OCI-LY1 (cell line): ENCODE measurements around the gene PIP4K2C.

Experiments used
- H2AFZ ChIP-seq: fragments of 200-600 bp; sonication (generic), shearing (Covaris generic); 2 replicates; pipeline ENCODE4 v1.6.0; 2014; ENCODE audit warnings: antibody characterized with exemption, mild to moderate bottlenecking, low read length
- H3F3A ChIP-seq: fragments of 200-600 bp; sonication (generic), shearing (Covaris generic); 2 replicates; pipeline ENCODE4 v1.6.0; 2014; ENCODE audit warnings: mild to moderate bottlenecking, antibody characterized with exemption, low read length, moderate library complexity; ENCODE audit not compliant: insufficient read depth
- H3K27ac ChIP-seq: fragments of 200-600 bp; sonication (generic); 2 replicates; pipeline ENCODE4 v1.5.1; 2014; ENCODE audit warnings: low read length, mixed run types, mild to moderate bottlenecking, low read depth; ENCODE audit not compliant: poor library complexity, severe bottlenecking
- H3K27me3 ChIP-seq: fragments of 200-600 bp; sonication (generic); 2 replicates; pipeline ENCODE4 v1.6.0; 2014; ENCODE audit warnings: antibody characterized with exemption, mild to moderate bottlenecking, low read length, moderate library complexity; ENCODE audit not compliant: insufficient read depth
- H3K36me3 ChIP-seq: fragments of 200-600 bp; sonication (generic); 2 replicates; pipeline ENCODE4 v1.6.1; 2014; ENCODE audit warnings: mild to moderate bottlenecking, antibody characterized with exemption, low read length, moderate library complexity, mixed read lengths; ENCODE audit not compliant: insufficient read depth
- H3K4me1 ChIP-seq: fragments of 200-600 bp; sonication (generic); 2 replicates; pipeline ENCODE4 v1.5.1; 2014; ENCODE audit warnings: mild to moderate bottlenecking, low read length, moderate library complexity; ENCODE audit not compliant: insufficient read depth, severe bottlenecking
- H3K4me2 ChIP-seq: fragments of 200-600 bp; sonication (generic), shearing (Covaris generic); 2 replicates; pipeline ENCODE4 v1.6.1; 2014; ENCODE audit warnings: low read length
- H3K4me3 ChIP-seq: fragments of 200-600 bp; sonication (generic); 2 replicates; pipeline ENCODE4 v1.5.1; 2014; ENCODE audit warnings: low read length, low read depth, mild to moderate bottlenecking, mixed read lengths; ENCODE audit not compliant: poor library complexity, severe bottlenecking
- H3K79me2 ChIP-seq: fragments of 200-600 bp; shearing (Covaris generic); 2 replicates; pipeline ENCODE4 v1.6.1; 2016; ENCODE audit warnings: mixed run types, low read length, mixed read lengths; ENCODE audit not compliant: insufficient read depth
- H3K9ac ChIP-seq: fragments of 200-600 bp; sonication (generic), shearing (Covaris generic); 2 replicates; pipeline ENCODE4 v1.6.1; 2014; ENCODE audit warnings: mild to moderate bottlenecking, low read length, mixed read lengths
- H3K9me2 ChIP-seq: fragments of 200-600 bp; sonication (generic), shearing (Covaris generic); 2 replicates; pipeline ENCODE4 v1.6.1; 2014; ENCODE audit warnings: low read depth, mild to moderate bottlenecking, low read length, mixed read lengths
- H3K9me3 ChIP-seq: fragments of 200-600 bp; shearing (Covaris generic); 2 replicates; pipeline ENCODE4 v1.6.1; 2014; ENCODE audit warnings: low read length, mixed read lengths
- H4K20me1 ChIP-seq: fragments of 200-600 bp; sonication (generic), shearing (Covaris generic); 2 replicates; pipeline ENCODE4 v1.6.0; 2016; ENCODE audit warnings: mild to moderate bottlenecking, low read length; ENCODE audit not compliant: insufficient read depth
- EZH2 ChIP-seq: fragments of 200-600 bp; sonication (generic), shearing (Covaris generic); IDR thresholded peaks from 2 replicates; pipeline ENCODE4 v1.8.0; 2017; ENCODE audit warnings: borderline replicate concordance, mixed run types, mild to moderate bottlenecking, antibody characterized with exemption, low read length, moderate library complexity, mixed read lengths
- TF ChIP-seq, protein P1 (sequence below): fragments of 200-600 bp; sonication (generic), shearing (Covaris generic); IDR thresholded peaks from 2 replicates; pipeline ENCODE4 v1.5.1; 2017; ENCODE audit warnings: mild to moderate bottlenecking, antibody characterized with exemption, low read length, moderate library complexity, mixed read lengths

Gene PIP4K2C

GRCh38 chr12:57605811-57606311, 14.9 kb downstream of the PIP4K2C start:
- H3K4me1 ChIP-seq: peaks cover 16% of the 10 kb centered on the region
- H3K9me2 ChIP-seq: no peaks in the 10 kb centered on the region
- TF ChIP-seq, protein P1, sequence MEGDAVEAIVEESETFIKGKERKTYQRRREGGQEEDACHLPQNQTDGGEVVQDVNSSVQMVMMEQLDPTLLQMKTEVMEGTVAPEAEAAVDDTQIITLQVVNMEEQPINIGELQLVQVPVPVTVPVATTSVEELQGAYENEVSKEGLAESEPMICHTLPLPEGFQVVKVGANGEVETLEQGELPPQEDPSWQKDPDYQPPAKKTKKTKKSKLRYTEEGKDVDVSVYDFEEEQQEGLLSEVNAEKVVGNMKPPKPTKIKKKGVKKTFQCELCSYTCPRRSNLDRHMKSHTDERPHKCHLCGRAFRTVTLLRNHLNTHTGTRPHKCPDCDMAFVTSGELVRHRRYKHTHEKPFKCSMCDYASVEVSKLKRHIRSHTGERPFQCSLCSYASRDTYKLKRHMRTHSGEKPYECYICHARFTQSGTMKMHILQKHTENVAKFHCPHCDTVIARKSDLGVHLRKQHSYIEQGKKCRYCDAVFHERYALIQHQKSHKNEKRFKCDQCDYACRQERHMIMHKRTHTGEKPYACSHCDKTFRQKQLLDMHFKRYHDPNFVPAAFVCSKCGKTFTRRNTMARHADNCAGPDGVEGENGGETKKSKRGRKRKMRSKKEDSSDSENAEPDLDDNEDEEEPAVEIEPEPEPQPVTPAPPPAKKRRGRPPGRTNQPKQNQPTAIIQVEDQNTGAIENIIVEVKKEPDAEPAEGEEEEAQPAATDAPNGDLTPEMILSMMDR: no peak
- no peak for TF ChIP-seq EZH2
- no peak overlapping the region for H3K27ac ChIP-seq
- H2AFZ ChIP-seq: no peak overlapping the region
- H3K9ac ChIP-seq: no peak overlapping the region; the same call in 1 of the 2 replicates
- no peaks in the 10 kb centered on the region for H3K9me3 ChIP-seq
- peak overlapping the region; percentile 70 for H3K4me3 ChIP-seq
- H3K79me2 ChIP-seq: no peaks in the 10 kb centered on the region
- peaks cover 14% of the 10 kb centered on the region; the same call in 1 of the 2 replicates for H3K36me3 ChIP-seq
- H4K20me1 ChIP-seq: no peaks in the 10 kb centered on the region
- H3K27me3 ChIP-seq: no peaks in the 10 kb centered on the region
- peak overlapping the region; percentile 94 for H3K4me2 ChIP-seq
- H3F3A ChIP-seq: no peaks in the 10 kb centered on the region

DNA sequence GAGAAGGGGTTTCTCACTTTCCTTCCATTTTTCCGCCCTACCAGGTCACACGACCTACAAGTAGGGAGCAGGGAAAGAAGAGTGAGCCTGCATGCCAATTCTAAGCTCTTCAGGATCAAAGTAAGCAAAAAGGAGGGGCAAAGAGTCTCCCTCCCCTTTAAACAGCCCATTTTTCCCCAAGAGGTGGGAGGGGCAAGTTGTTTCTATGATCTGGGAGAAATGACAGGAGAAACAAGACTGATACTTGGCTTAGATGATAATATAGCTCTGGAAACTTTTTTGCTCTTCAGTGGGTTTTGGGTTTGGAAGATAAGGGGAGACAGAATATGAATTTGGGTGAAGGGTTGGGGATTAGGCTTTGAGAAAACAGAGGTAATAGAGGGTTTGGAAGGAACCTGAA, 15.4 kb downstream of the PIP4K2C start:
- Histone ChIP-seq H3K9me2 (no peaks in the 10 kb centered on the region), H3K27ac (no peak overlapping the region), H3K79me2 (no peaks in the 10 kb centered on the region), H2AFZ (no peak overlapping the region), H3K4me3 (no peak overlapping the region), H3F3A (no peaks in the 10 kb centered on the region), H4K20me1 (no peaks in the 10 kb centered on the region), H3K9me3 (no peaks in the 10 kb centered on the region), H3K4me2 (no peak overlapping the region), H3K36me3 (peaks cover 13% of the 10 kb centered on the region; the same call in 1 of the 2 replicates), H3K9ac (no peak overlapping the region), H3K27me3 (no peaks in the 10 kb centered on the region), H3K4me1 (peaks cover 16% of the 10 kb centered on the region)
- TF ChIP-seq, protein P1: no peak
- TF ChIP-seq EZH2: no peak

DNA sequence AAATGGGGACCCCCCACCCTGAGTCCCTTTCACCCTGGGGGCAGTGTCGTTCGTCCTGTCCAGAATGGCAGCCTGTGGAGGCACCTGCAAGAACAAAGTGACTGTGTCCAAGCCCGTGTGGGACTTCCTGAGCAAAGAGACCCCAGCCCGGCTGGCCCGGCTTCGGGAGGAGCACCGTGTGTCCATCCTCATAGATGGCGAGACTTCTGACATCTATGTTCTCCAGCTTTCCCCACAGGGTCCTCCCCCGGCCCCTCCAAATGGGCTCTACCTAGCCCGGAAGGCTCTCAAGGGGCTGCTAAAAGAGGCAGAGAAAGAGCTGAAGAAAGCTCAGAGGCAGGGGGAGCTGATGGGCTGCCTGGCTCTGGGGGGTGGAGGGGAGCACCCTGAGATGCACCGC, 15.8 kb downstream of the PIP4K2C start:
- Histone ChIP-seq H3K27me3 (no peaks in the 10 kb centered on the region), H3F3A (no peaks in the 10 kb centered on the region), H3K36me3 (peaks cover 9% of the 10 kb centered on the region; the same call in 1 of the 2 replicates), H3K27ac (no peak overlapping the region), H3K4me1 (peaks cover 17% of the 10 kb centered on the region), H3K4me3 (no peak overlapping the region), H3K9me3 (no peaks in the 10 kb centered on the region), H3K4me2 (no peak overlapping the region), H3K79me2 (no peaks in the 10 kb centered on the region), H2AFZ (no peak overlapping the region), H3K9me2 (no peaks in the 10 kb centered on the region), H4K20me1 (no peaks in the 10 kb centered on the region), H3K9ac (no peak overlapping the region)
- TF ChIP-seq, protein P1: no peak
- no peak for TF ChIP-seq EZH2
